Muscle of leg (tissue), 11 donors: ENCODE data around the gene KRT24. TPM values are rescaled to one million over a fixed set of nuclear protein-coding genes. Genes with fewer than 3 reads are reported as not detected.

Source experiments
- DNase-seq: peaks from one replicate; pipeline ENCODE4 v3.0.0; 2013
- H3K27ac ChIP-seq: one replicate; pipeline ENCODE4 v1.5.1; 2013; ENCODE audit warnings: mild to moderate bottlenecking, low read length, control low read depth
- H3K27me3 ChIP-seq: one replicate; pipeline ENCODE4 v1.6.1; 2013; ENCODE audit warnings: low read length; ENCODE audit not compliant: control insufficient read depth, insufficient read depth
- H3K36me3 ChIP-seq: one replicate; pipeline ENCODE4 v1.6.1; 2013; ENCODE audit warnings: low read length; ENCODE audit not compliant: control insufficient read depth, insufficient read depth
- H3K4me1 ChIP-seq: one replicate; pipeline ENCODE4 v1.6.1; 2013; ENCODE audit warnings: low read length; ENCODE audit not compliant: control insufficient read depth, insufficient read depth
- H3K4me3 ChIP-seq: one replicate; pipeline ENCODE4 v1.5.1; 2013; ENCODE audit warnings: low read length, control low read depth
- H3K9me3 ChIP-seq: replicated peaks from 2 replicates; pipeline ENCODE4 v1.6.1; 2013; ENCODE audit warnings: low read depth, low read length; ENCODE audit not compliant: control insufficient read depth
- WGBS: methylation state at CpG from one replicate; pipeline ENCODE4 v1.1.5; 2013; ENCODE audit warnings: missing lambda C conversion rate; ENCODE audit not compliant: insufficient coverage; 5-methylcytosine and 5-hydroxymethylcytosine counted together
- polyA plus RNA-seq, 8 donors: library from polyadenylated mRNA; unstranded; fragments of 120-200 nt; gene quantifications; one replicate each; pipeline versions ENCODE4 v1.2.1 to v1.2.3, GENCODE V29; 2013; ENCODE audit warnings: inconsistent platforms in 1 of 8, low replicate concordance in 1 of 8; ENCODE audit not compliant: insufficient read length in 8 of 8, insufficient read depth in 1 of 8
- total RNA-seq: library from RNA; stranded (reverse); fragments of 120-200 nt; gene quantifications from one replicate; pipeline ENCODE4 v1.2.4, GENCODE V29; 2013

KRT24 gene
- total and polyA plus RNA-seq, 9 donors, result 0.21 to 0.24 TPM; not detected in 7

- no peak for DNase-seq
- no peaks in the 10 kb centered on the region for H3K9me3 ChIP-seq
- peaks cover 17% of the 10 kb centered on the region for H3K27me3 ChIP-seq
- WGBS, result 48% methylated on average over 2 of the region's 4 CpGs
- no peaks in the 10 kb centered on the region for H3K36me3 ChIP-seq
- no peaks in the 10 kb centered on the region for H3K4me1 ChIP-seq
- no peak overlapping the region for H3K27ac ChIP-seq
- H3K4me3 ChIP-seq, result no peak overlapping the region
Measured at GRCh38 chr17:40671282-40671681, 32.3 kb downstream of the KRT24 start.

GRCh38 chr17:40666331-40666730 is 37.2 kb downstream of the KRT24 start:
- Histone ChIP-seq H3K4me3 (no peak overlapping the region), H3K27me3 (peaks cover 15% of the 10 kb centered on the region), H3K4me1 (no peaks in the 10 kb centered on the region), H3K9me3 (no peaks in the 10 kb centered on the region), H3K36me3 (no peaks in the 10 kb centered on the region), H3K27ac (no peak overlapping the region)
- no peak for DNase-seq

GRCh38 chr17:40664582-40665333 is 38.8 kb downstream of the KRT24 start, which contains the start of gene KRT222:
Gene KRT222, minus strand, starts transcription at chr17:40665177. Its CDS starts 78 bp downstream, at chr17:40665099.
- no peaks in the 10 kb centered on the region for H3K9me3 ChIP-seq
- no peak within 1 kb of the TSS for H3K4me3 ChIP-seq
- peak; percentile 4 for DNase-seq
- H3K27me3 ChIP-seq, result peaks cover 13% of the 10 kb centered on the region
- no peaks in the 10 kb centered on the region for H3K4me1 ChIP-seq
- no peaks in the 10 kb centered on the region for H3K36me3 ChIP-seq
- H3K27ac ChIP-seq, result no peak within 1 kb of the TSS
- 17% methylated on average over 2 of the region's 12 CpGs for WGBS

- WGBS, result 17% methylated on average over 1 of the region's 3 CpGs
- Histone ChIP-seq H3K4me1 (no peaks in the 10 kb centered on the region), H3K4me3 (no peak overlapping the region), H3K36me3 (no peaks in the 10 kb centered on the region), H3K27me3 (peaks cover 15% of the 10 kb centered on the region), H3K27ac (no peak overlapping the region), H3K9me3 (no peaks in the 10 kb centered on the region)
- DNase-seq, result no peak
Measured at GRCh38 chr17:40663252-40663651, 40.3 kb downstream of the KRT24 start.

- no peak for DNase-seq
- no peaks in the 10 kb centered on the region for H3K9me3 ChIP-seq
- no peaks in the 10 kb centered on the region for H3K36me3 ChIP-seq
- H3K27me3 ChIP-seq, result peaks cover 7% of the 10 kb centered on the region
- no peak overlapping the region for H3K27ac ChIP-seq
- H3K4me3 ChIP-seq, result no peak overlapping the region
- 83% methylated on average over 5 of the region's 7 CpGs for WGBS
- no peaks in the 10 kb centered on the region for H3K4me1 ChIP-seq
Measured at GRCh38 chr17:40659911-40660310, 43.6 kb downstream of the KRT24 start.

GRCh38 chr17:40658396-40658795 is 45.2 kb downstream of the KRT24 start:
- H3K36me3 ChIP-seq, result no peaks in the 10 kb centered on the region
- H3K9me3 ChIP-seq, result no peaks in the 10 kb centered on the region
- DNase-seq, result no peak
- H3K27me3 ChIP-seq, result peaks cover 4% of the 10 kb centered on the region
- H3K4me3 ChIP-seq, result no peak overlapping the region
- no peaks in the 10 kb centered on the region for H3K4me1 ChIP-seq
- no peak overlapping the region for H3K27ac ChIP-seq

GRCh38 chr17:40651939-40652338 is 51.6 kb downstream of the KRT24 start:
- 80% methylated on average over 1 of the region's 5 CpGs for WGBS
- no peak for DNase-seq

GRCh38 chr17:40648384-40648968 is 55.1 kb downstream of the KRT24 start:
- 0% methylated on average over 20 of the region's 28 CpGs for WGBS
- Histone ChIP-seq H3K4me3 (peak overlapping the region; percentile 92), H3K36me3 (peaks cover 4% of the 10 kb centered on the region), H3K4me1 (peaks cover 10% of the 10 kb centered on the region), H3K27ac (peak overlapping the region; percentile 99), H3K27me3 (no peaks in the 10 kb centered on the region), H3K9me3 (no peaks in the 10 kb centered on the region)
- DNase-seq, result no peak

More at GRCh38 chr17:40651939-40652338, 51.6 kb downstream of the KRT24 start:
- Histone ChIP-seq H3K9me3 (no peaks in the 10 kb centered on the region), H3K27me3 (no peaks in the 10 kb centered on the region), H3K36me3 (no peaks in the 10 kb centered on the region), H3K27ac (no peak overlapping the region), H3K4me3 (no peak overlapping the region), H3K4me1 (peaks cover 8% of the 10 kb centered on the region)

Other genes with a start within 250 kb of the KRT24 start
- gene TNS4, start 202.1 kb downstream of the KRT24 start, total RNA-seq, result not detected
- 1 to 10 TPM in 1 of 8 donors, under 1 TPM in 4, not detected in 3; 0.05 to 1.6 (median 0.16) TPM for gene TNS4, start 202.1 kb downstream of the KRT24 start, polyA plus RNA-seq
- 0.09 TPM for gene CCR7, start 138.3 kb downstream of the KRT24 start, total RNA-seq
- under 1 TPM; 0.17 to 0.35 (median 0.27) TPM for gene CCR7, start 138.3 kb downstream of the KRT24 start, polyA plus RNA-seq
- 93.2 TPM for gene SMARCE1, start 55.9 kb downstream of the KRT24 start, total RNA-seq
- gene SMARCE1, start 55.9 kb downstream of the KRT24 start, polyA plus RNA-seq, result 100 to 1,000 TPM; 116 to 154 (median 124) TPM
- 1.3 TPM for gene KRT222, start 38.6 kb downstream of the KRT24 start, total RNA-seq
- under 1 TPM in 7 of 8 donors, not detected in 1; 0.04 to 0.59 (median 0.23) TPM for gene KRT222, start 38.6 kb downstream of the KRT24 start, polyA plus RNA-seq
- 0.35 TPM for gene KRT25, start 51.6 kb upstream of the KRT24 start, total RNA-seq
- under 1 TPM in 6 of 8 donors, not detected in 2; 0.13 to 0.64 (median 0.31) TPM for gene KRT25, start 51.6 kb upstream of the KRT24 start, polyA plus RNA-seq
- gene KRT26, start 68.4 kb upstream of the KRT24 start, total RNA-seq, result not detected
- gene KRT26, start 68.4 kb upstream of the KRT24 start, polyA plus RNA-seq, result under 1 TPM in 1 of 8 donors, not detected in 7; 0.12 TPM
- 0.18 TPM for gene KRT27, start 78.8 kb upstream of the KRT24 start, total RNA-seq
- under 1 TPM in 1 of 8 donors, not detected in 7; 0.14 TPM for gene KRT27, start 78.8 kb upstream of the KRT24 start, polyA plus RNA-seq
- gene KRT28, start 96.2 kb upstream of the KRT24 start, total RNA-seq, result not detected
- not detected for gene KRT28, start 96.2 kb upstream of the KRT24 start, polyA plus RNA-seq
- 11.6 TPM for gene KRT10, start 118.9 kb upstream of the KRT24 start, total RNA-seq
- 100 to 1,000 TPM in 1 of 8 donors, 10 to 100 TPM in 7; 33.5 to 261 (median 47.3) TPM for gene KRT10, start 118.9 kb upstream of the KRT24 start, polyA plus RNA-seq
- not detected for gene KRT12, start 163.5 kb upstream of the KRT24 start, total RNA-seq
- gene KRT12, start 163.5 kb upstream of the KRT24 start, polyA plus RNA-seq, result 1 to 10 TPM in 1 of 8 donors, under 1 TPM in 7; 0.14 to 1.2 (median 0.22) TPM
- gene KRT20, start 181.5 kb upstream of the KRT24 start, total RNA-seq, result not detected
- under 1 TPM in 4 of 8 donors, not detected in 4; 0.13 to 0.59 (median 0.35) TPM for gene KRT20, start 181.5 kb upstream of the KRT24 start, polyA plus RNA-seq
- 0.27 TPM for gene KRT23, start 233.9 kb upstream of the KRT24 start, total RNA-seq
- gene KRT23, start 233.9 kb upstream of the KRT24 start, polyA plus RNA-seq, result 1 to 10 TPM in 1 of 8 donors, under 1 TPM in 6, not detected in 1; 0.08 to 6.5 (median 0.22) TPM